Measurements from ENCODE around the gene LPCAT1.

LPCAT1 gene

GRCh38 chr5:1497795-1498622 lies 25.8 kb downstream of the LPCAT1 start:
- in situ Hi-C loops (cut with HindIII; ENCODE audit: low pct_unique_long_range_greater_than_20kb, low sequenced_read_pairs), result no loop called here
- DNase-seq (ENCODE audit: low read depth in 1 of 2, low spot score in 1 of 2), result no peak
- TF ChIP-seq JUND (IDR thresholded peaks at IDR 0.05; ENCODE audit: low read depth), result no peak

DNA sequence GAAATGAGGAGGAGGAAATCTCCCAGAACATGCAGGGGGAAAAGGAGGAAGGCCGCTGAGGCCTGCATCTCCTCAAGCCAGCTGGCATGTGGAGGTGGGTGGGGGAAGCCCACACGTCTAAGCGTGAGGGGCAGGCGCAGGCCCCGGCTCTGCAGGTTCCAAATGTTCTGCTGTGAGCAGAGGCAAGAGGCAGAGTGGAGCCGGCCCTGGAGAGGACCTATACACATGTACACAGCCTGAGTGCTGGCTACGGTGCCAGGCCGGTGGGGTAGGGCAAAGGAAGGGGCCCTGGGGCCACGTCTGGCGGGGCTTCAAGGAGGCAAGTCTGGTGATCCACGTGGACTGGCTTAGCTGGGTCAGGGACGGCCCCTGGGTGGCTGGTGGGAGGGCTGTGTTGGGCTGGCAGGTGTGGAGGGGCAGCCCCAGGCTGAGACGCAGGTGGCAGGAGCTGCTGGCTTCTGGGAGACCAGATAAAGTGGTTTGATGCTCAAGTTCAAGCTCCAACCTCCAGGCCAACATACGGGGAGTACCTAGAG lies 26.4 kb downstream of the LPCAT1 start:
- TF ChIP-seq JUND (IDR thresholded peaks at IDR 0.05; ENCODE audit: low read depth), result no peak
- in situ Hi-C loops (cut with HindIII; ENCODE audit: low pct_unique_long_range_greater_than_20kb, low sequenced_read_pairs), result no loop called here
- no peak for DNase-seq (ENCODE audit: low read depth in 1 of 2, low spot score in 1 of 2)

GRCh38 chr5:1495525-1495897 lies 28.2 kb downstream of the LPCAT1 start:
- no peak for TF ChIP-seq JUND (IDR thresholded peaks at IDR 0.05; ENCODE audit: low read depth)
- in situ Hi-C loops (cut with HindIII; ENCODE audit: low pct_unique_long_range_greater_than_20kb, low sequenced_read_pairs), result no loop called here
- no peak for DNase-seq (ENCODE audit: low read depth in 1 of 2, low spot score in 1 of 2)

- DNase-seq (ENCODE audit: low read depth in 1 of 2, low spot score in 1 of 2), result no peak
- in situ Hi-C loops (cut with HindIII; ENCODE audit: low pct_unique_long_range_greater_than_20kb, low sequenced_read_pairs), result no loop called here
- TF ChIP-seq JUND (IDR thresholded peaks at IDR 0.05; ENCODE audit: low read depth), result no peak
Observed at GRCh38 chr5:1494780-1495524, 28.8 kb downstream of the LPCAT1 start.

DNA sequence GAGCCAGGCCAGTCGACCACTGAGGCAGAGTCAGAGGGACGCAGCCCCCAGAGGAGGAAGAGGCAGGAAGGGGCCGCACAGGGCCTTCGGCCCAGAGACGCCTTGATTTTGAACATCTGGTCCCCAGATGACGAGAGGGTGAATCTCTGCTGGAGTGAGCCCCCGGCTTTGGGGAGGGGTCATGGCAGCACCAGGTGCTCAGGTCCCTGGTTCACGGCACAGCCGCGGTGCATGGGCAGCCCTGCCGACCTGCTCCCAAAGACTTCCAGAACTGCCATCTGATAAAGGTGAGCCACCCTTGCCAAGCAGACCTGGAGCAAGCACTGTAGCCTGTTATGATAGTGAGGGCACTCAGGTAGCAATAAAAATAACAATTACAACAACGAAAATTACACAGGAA lies 29.8 kb downstream of the LPCAT1 start:
- in situ Hi-C loops (cut with HindIII; ENCODE audit: low pct_unique_long_range_greater_than_20kb, low sequenced_read_pairs), result no loop called here
- no peak for TF ChIP-seq JUND (IDR thresholded peaks at IDR 0.05; ENCODE audit: low read depth)

GRCh38 chr5:1493413-1493812 lies 30.3 kb downstream of the LPCAT1 start:
- in situ Hi-C loops (cut with HindIII; ENCODE audit: low pct_unique_long_range_greater_than_20kb, low sequenced_read_pairs), result no loop called here
- no peak for DNase-seq (ENCODE audit: low read depth in 1 of 2, low spot score in 1 of 2)
- TF ChIP-seq JUND (IDR thresholded peaks at IDR 0.05; ENCODE audit: low read depth), result no peak

More for the DNA sequence above, 29.8 kb downstream of the LPCAT1 start:
- no peak for DNase-seq (ENCODE audit: low read depth in 1 of 2, low spot score in 1 of 2)

DNA sequence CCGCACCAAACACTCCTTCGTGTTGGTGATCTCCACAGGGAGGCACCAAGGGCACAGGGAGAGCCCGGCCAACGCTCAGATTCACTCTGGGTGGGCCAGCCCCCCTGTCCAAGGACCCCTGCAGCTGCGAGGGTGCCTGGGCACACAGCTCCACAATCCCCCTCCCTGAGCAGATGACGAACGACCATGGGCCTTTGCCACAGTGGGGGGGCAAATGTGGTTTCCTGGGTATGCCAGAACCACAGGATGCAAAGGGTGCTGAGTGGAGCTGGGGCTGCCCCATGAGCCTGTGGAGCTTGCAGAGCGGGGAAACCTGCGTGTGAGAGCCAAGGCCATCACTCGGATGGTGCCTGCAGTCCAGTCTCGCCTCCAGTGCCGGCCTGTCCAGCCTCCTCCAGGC lies 31.0 kb downstream of the LPCAT1 start:
- in situ Hi-C loops (cut with HindIII; ENCODE audit: low pct_unique_long_range_greater_than_20kb, low sequenced_read_pairs), result no loop called here
- DNase-seq (ENCODE audit: low read depth in 1 of 2, low spot score in 1 of 2), result no peak
- TF ChIP-seq JUND (IDR thresholded peaks at IDR 0.05; ENCODE audit: low read depth), result no peak

- TF ChIP-seq JUND (IDR thresholded peaks at IDR 0.05; ENCODE audit: low read depth), result no peak
- in situ Hi-C loops (cut with HindIII; ENCODE audit: low pct_unique_long_range_greater_than_20kb, low sequenced_read_pairs), result no loop called here
- no peak for DNase-seq (ENCODE audit: low read depth in 1 of 2, low spot score in 1 of 2)
Observed at GRCh38 chr5:1490376-1490775, 33.4 kb downstream of the LPCAT1 start.

DNA sequence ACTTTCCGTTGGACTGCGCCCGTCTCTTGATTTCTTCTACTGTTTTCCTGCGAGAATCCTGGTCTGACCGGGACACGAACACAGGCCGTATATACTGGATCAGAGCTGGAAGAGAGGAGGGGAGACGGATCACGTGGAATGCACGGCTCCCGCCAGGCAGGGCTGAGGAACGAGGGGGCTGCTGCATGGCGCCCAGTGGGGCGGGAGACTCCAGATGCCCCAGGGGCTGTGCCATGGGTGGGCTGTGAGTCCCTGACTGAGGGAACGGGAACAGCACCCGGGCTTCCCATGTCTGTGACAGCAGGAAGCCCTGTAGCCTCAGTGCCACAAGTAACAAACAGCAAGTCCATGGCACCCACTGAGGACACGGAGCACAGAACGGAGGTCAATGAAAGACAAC lies 34.0 kb downstream of the LPCAT1 start:
- in situ Hi-C loops (cut with HindIII; ENCODE audit: low pct_unique_long_range_greater_than_20kb, low sequenced_read_pairs), result no loop called here
- no peak for TF ChIP-seq JUND (IDR thresholded peaks at IDR 0.05; ENCODE audit: low read depth)
- DNase-seq (ENCODE audit: low read depth in 1 of 2, low spot score in 1 of 2), result no peak

GRCh38 chr5:1488882-1489680 lies 34.7 kb downstream of the LPCAT1 start:
- TF ChIP-seq JUND (IDR thresholded peaks at IDR 0.05; ENCODE audit: low read depth), result no peak
- in situ Hi-C loops (cut with HindIII; ENCODE audit: low pct_unique_long_range_greater_than_20kb, low sequenced_read_pairs), result no loop called here
- DNase-seq (ENCODE audit: low read depth in 1 of 2, low spot score in 1 of 2), result no peak

DNA sequence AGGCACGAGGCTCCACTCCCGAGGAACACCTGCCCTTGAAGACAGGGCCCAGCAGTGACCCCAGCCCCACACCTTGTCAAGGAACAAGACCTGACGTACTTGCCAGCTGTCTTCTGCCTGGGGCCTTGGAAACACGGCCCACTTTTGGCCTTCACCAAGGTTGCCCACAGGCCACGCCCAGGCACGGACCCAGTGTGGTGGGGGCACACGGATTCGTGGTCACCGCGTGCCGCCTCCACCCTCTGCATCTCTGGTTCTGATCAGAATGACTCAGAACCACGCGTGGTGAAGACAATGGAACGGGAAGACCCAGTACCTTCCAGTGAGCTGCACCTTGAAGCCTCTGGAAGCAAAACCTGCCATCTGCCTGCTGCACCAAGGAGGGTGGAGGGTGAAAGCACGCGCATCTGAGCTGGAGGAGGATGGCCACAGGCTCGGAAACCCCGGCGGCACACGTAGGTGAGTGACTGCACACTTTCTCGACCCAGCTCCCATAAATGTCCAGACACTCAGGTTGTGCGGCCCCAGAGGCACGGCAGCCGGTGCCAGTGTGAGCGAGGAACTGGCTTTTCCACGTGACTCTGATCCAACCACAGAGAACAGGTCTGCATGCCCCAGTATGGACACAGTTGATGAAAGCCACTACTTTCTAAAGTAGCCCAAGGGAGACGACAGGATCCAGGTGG lies 36.5 kb downstream of the LPCAT1 start:
- no peak for DNase-seq (ENCODE audit: low read depth in 1 of 2, low spot score in 1 of 2)
- no peak for TF ChIP-seq JUND (IDR thresholded peaks at IDR 0.05; ENCODE audit: low read depth)
- in situ Hi-C loops (cut with HindIII; ENCODE audit: low pct_unique_long_range_greater_than_20kb, low sequenced_read_pairs), result no loop called here

- no peak for TF ChIP-seq JUND (IDR thresholded peaks at IDR 0.05; ENCODE audit: low read depth)
- in situ Hi-C loops (cut with HindIII; ENCODE audit: low pct_unique_long_range_greater_than_20kb, low sequenced_read_pairs), result no loop called here
- no peak for DNase-seq (ENCODE audit: low read depth in 1 of 2, low spot score in 1 of 2)
Observed at GRCh38 chr5:1486271-1486670, 37.5 kb downstream of the LPCAT1 start.
